ENCODE measurements around the gene RPS23. TPM values are rescaled to one million over a fixed set of nuclear protein-coding genes. Genes with fewer than 3 reads are reported as not detected.
A peak's percentile ranks its signal among the peaks of the same experiment; 100 is the strongest.

The RPS23 gene
- total and polyA plus RNA-seq, 8 donors, result 1,279 to 4,002 (median 3,342) TPM

DNA sequence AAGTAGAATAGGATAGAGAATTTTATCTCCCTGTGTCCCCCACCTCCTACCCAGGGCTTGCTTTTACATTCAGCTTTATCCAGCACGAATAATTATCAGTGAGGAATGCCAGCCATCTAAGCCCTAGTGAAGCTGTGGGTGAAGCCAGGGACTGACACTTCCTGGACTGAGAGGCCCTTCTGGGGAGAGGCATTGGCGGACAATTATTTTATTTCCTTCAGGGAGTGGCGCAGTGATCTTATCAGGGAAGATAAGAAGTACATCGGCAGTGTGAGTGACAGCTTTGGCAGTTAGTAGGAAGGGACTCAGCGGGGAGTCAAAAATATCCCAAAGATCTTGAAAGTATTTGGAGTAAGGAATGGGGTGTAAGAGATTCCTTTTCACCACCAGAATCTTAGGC, 34.9 kb upstream of the RPS23 start:
- ATAC-seq (peak; percentile 60), DNase-seq (no peak)
- H3K4me1 ChIP-seq, result no peaks in the 10 kb centered on the region

DNA sequence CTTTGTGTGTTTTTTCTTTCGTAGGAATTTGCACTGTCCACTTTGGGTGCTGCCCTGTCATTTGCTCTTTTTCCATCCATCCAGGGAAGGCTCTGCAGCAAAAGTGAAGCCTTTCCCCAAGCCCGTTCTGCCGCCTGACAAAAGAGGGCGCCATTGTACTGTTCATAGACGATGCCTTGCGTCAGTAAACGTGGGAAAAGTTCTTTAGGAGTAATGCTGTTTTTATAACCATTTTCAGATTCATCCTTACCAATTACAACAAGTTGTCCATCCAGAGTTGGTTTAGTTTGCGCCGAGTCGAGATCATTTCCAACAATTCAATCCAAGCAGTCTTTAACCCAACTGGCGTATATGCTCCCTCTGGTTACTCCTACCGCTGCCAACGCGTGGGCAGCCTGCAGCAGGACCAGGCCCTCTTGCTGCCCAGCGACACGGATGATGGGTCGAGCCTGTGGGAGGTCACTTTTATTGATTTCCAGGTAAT, 34.3 kb upstream of the RPS23 start:
- no peaks in the 10 kb centered on the region for H3K27me3 ChIP-seq
- H3K4me3 ChIP-seq, result no peak overlapping the region
- ATAC-seq (peak; percentile 92), DNase-seq (peak; percentile 41 to 75 (median 46))
- intact Hi-C loops (cut with DNase I), result no loop called here
- TF ChIP-seq, protein P1, sequence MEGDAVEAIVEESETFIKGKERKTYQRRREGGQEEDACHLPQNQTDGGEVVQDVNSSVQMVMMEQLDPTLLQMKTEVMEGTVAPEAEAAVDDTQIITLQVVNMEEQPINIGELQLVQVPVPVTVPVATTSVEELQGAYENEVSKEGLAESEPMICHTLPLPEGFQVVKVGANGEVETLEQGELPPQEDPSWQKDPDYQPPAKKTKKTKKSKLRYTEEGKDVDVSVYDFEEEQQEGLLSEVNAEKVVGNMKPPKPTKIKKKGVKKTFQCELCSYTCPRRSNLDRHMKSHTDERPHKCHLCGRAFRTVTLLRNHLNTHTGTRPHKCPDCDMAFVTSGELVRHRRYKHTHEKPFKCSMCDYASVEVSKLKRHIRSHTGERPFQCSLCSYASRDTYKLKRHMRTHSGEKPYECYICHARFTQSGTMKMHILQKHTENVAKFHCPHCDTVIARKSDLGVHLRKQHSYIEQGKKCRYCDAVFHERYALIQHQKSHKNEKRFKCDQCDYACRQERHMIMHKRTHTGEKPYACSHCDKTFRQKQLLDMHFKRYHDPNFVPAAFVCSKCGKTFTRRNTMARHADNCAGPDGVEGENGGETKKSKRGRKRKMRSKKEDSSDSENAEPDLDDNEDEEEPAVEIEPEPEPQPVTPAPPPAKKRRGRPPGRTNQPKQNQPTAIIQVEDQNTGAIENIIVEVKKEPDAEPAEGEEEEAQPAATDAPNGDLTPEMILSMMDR (IDR thresholded peaks at IDR 0.05), result peak; percentile 62 to 67
- no peaks in the 10 kb centered on the region for H3K36me3 ChIP-seq
- H3K4me1 ChIP-seq, result no peaks in the 10 kb centered on the region
- H3K9me3 ChIP-seq, result no peaks in the 10 kb centered on the region
- H3K27ac ChIP-seq, result no peak overlapping the region

More for the DNA sequence above, 34.9 kb upstream of the RPS23 start:
- Histone ChIP-seq H3K9me3 (no peaks in the 10 kb centered on the region), H3K36me3 (no peaks in the 10 kb centered on the region), H3K27me3 (no peaks in the 10 kb centered on the region), H3K27ac (no peak overlapping the region), H3K4me3 (no peak overlapping the region)
- TF ChIP-seq, protein P1 (IDR thresholded peaks at IDR 0.05), result no peak
- intact Hi-C loops (cut with DNase I), result no loop called here

DNA sequence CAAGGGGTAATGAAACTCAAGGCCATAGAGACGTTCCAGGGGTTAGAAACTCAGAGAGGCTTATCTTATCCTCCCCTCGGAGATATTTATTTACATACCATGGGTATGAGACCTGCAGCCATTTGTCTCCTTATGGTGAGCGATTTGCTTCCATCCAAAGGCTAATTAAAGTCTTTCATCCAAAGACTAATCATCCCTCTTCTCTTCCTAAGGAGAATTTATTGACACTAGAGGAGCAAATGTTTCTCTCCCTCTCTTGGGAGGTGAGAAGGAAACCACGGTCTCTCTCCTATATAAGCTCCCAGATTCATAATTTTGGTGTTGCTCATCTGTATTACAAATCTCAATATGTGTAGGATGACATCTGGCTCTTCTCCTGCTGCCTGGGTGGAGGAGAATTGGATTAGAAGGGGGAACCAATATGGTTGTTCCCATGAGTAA, 31.0 kb upstream of the RPS23 start:
- Histone ChIP-seq H3K27ac (no peak overlapping the region), H3K27me3 (no peaks in the 10 kb centered on the region), H3K36me3 (no peaks in the 10 kb centered on the region), H3K4me1 (no peaks in the 10 kb centered on the region), H3K4me3 (no peak overlapping the region), H3K9me3 (no peaks in the 10 kb centered on the region)
- TF ChIP-seq, protein P1 (IDR thresholded peaks at IDR 0.05), result no peak
- ATAC-seq (no peak), DNase-seq (no peak)
- intact Hi-C loops (cut with DNase I), result no loop called here

DNA sequence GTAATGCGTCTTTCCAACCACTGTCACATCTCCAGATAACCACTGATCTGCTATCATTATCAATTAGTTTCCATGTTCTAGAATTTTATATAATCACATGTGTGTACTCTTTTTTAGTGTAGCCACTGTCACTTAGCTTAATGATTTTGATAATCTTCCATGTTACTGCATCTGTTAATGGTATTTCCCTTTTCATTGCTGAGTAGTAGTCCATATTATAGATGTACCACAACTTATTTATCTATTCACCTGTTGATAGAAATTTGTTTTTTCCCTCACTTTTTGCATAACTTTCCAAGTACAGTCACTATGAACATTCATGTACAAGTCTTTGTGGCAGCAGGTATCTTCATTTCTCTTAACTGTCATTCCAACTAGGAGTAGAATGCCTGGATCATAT, 30.3 kb upstream of the RPS23 start:
- Histone ChIP-seq H3K27ac (no peak overlapping the region), H3K27me3 (no peaks in the 10 kb centered on the region), H3K4me1 (no peaks in the 10 kb centered on the region), H3K9me3 (no peaks in the 10 kb centered on the region), H3K36me3 (no peaks in the 10 kb centered on the region), H3K4me3 (no peak overlapping the region)
- ATAC-seq (no peak), DNase-seq (no peak)
- TF ChIP-seq, protein P1 (IDR thresholded peaks at IDR 0.05), result no peak
- intact Hi-C loops (cut with DNase I), result no loop called here

DNA sequence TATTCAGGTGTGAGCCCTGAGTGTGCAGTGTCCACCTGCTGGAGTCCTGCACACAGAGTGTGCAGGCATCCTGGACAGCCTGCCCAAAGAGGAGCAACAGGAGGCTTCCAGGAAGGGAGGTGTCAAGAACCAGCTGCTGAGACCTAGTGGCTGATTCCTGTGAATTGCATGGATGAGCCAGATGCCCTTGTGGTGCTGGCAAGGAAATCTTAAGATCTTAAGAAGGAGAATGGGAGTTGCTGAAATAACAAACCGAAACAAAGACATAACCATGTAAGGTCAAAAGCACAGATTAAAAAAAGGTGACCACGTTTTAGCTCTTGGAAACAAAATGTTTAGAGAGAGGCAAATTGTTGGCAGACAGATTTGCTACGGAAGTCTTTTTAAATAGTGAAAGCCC, 29.3 kb upstream of the RPS23 start:
- intact Hi-C loops (cut with DNase I), result no loop called here
- Histone ChIP-seq H3K36me3 (no peaks in the 10 kb centered on the region), H3K4me1 (no peaks in the 10 kb centered on the region), H3K9me3 (no peaks in the 10 kb centered on the region), H3K27me3 (no peaks in the 10 kb centered on the region), H3K4me3 (no peak overlapping the region), H3K27ac (no peak overlapping the region)
- DNase-seq (no peak), ATAC-seq (no peak)
- TF ChIP-seq, protein P1 (IDR thresholded peaks at IDR 0.05), result no peak
